GM19324 (cell line): Measurements from ENCODE around the gene PDZRN4.
"Not testable (repeated sequence)": the region's sequence is repeated elsewhere in the genome, so short reads cannot be mapped to it uniquely, and the experiment has no call there.

Source experiments
- ATAC-seq: cut with Tn5 transposase; IDR thresholded peaks from one replicate; pipeline ENCODE4 v1.9.1; 2021; ENCODE audit warnings: mild to moderate bottlenecking, moderate library complexity; ENCODE audit not compliant: unreplicated experiment, low FRiP score

PDZRN4 gene

DNA sequence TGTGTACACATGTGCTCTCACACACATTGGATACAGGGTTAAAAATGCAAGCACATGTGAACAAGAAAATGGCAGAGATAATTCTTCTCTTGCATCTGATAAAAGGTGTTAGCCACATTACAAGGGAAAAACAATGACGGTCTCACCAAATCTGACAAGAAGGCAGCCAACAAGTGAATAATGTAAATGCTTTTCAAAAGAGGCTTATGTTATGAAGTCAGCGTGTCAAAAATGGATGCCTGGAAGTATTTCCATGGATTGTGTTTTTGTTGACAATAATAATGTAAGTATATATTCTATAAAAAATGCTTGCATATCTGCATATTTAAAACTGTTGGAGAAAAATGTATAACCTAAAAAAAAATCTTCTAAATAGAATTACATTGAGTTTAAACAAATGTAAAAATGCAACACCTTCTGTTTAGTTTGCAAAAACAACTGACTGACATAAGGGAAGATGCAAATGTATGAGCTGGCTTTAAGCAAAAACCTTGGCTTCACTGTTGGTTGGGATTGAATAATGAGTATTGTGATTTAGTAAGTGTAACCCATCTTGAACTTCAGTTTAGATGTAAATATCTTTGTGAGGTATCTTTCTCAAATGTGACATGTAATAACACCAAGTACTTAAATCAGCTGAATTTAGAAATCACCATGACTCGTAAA is 424.9 kb downstream of the PDZRN4 start:
- no peak for ATAC-seq

DNA sequence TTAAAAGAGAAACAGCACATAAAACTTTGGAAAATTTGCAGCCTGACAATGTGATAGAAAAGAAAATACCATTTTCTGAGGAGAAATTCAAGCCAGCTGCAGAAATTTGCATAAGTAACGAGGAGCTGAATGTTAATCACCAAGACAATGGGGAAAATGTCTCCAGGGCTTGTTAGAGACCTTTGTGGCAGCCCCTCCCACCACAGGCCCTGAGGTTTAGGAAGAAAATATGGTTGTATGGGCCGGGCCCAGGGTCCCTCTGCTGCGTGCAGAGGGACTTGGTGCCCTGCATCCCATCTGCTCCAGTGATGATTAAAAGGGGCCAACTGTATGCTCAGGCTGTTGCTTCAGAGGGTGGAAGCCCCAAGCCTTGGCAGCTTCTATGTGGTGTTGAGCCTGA is 427.1 kb downstream of the PDZRN4 start:
- ATAC-seq, result not testable (repeated sequence)

DNA sequence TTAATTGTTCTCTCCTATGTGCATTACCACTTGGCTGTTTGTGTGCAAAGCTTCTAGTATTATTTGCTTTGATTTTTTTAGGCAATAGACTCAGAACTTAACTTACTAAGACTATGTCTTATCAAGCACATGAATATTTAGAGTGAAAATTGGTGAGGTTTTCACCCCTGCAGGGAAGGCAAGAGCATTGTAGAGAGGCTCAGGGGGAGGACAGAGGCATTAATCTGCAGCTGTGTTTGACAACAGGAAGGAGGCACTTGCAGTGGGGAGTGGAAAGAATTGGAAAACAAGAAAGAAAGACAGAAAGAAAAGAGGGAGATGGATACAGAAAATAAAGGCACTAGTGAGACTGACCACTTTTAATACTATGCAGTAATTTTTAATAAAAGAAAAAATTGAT is 431.6 kb downstream of the PDZRN4 start:
- ATAC-seq, result no peak

DNA sequence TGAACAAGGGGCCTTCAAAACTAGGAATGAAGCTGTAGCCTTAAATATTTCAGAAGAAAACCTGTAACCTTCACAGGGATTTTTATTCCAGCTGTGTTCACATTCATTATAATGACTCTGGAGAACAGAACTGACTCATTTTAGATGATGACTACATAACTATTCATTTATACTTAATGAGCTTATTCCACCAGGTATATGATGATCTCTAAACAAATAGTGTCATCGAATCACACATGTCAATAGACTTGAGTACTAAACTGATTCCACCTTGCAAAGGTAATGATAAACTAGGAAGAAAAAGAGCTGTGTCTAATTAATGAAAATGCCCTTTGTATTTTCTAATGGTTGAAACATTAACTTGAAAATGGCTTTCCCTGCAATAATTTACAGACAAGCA is 433.2 kb downstream of the PDZRN4 start:
- no peak for ATAC-seq
